Measurements from ENCODE around the gene HCAR2. TPM values are rescaled to one million over a fixed set of nuclear protein-coding genes. Genes with fewer than 3 reads are reported as not detected.

Gene HCAR2
- total RNA-seq, 2 experiments from 2014 or later, result not detected

Other genes starting within 250 kb of the HCAR2 start
- 10 to 100 TPM; 27.7 to 28.5 TPM for gene ZCCHC8, start 202.4 kb downstream of the HCAR2 start, total RNA-seq
- gene RSRC2, start 176.4 kb downstream of the HCAR2 start, total RNA-seq, result 100 to 1,000 TPM; 106 to 115 TPM
- 100 to 1,000 TPM; 136 to 147 TPM for gene KNTC1, start 176.1 kb downstream of the HCAR2 start, total RNA-seq
- under 1 TPM in 1 of 2 experiments, not detected in 1; 0.10 TPM for gene HCAR3, start 13.5 kb upstream of the HCAR2 start, total RNA-seq
- under 1 TPM; 0.21 to 0.27 TPM for gene HCAR1, start 27.5 kb upstream of the HCAR2 start, total RNA-seq
- 10 to 100 TPM; 56.9 to 58.2 TPM for gene DENR, start 49.5 kb upstream of the HCAR2 start, total RNA-seq
- gene CCDC62, start 71.2 kb upstream of the HCAR2 start, total RNA-seq, result under 1 TPM; 0.48 TPM
- gene HIP1R, start 132.1 kb upstream of the HCAR2 start, total RNA-seq, result 10 to 100 TPM; 19.3 to 22.2 TPM
- gene VPS37B, start 192.8 kb upstream of the HCAR2 start, total RNA-seq, result 10 to 100 TPM in 1 of 2 experiments, 1 to 10 TPM in 1; 10.0 to 10.4 TPM